HG03520 (cell line): Measurements from ENCODE around the gene SPTLC2.
A peak's percentile ranks its signal among the peaks of the same experiment; 100 is the strongest.
"Not testable (repeated sequence)": the region's sequence is repeated elsewhere in the genome, so short reads cannot be mapped to it uniquely, and the experiment has no call there.

Experiments used
- ATAC-seq: cut with Tn5 transposase; IDR thresholded peaks from one replicate; pipeline ENCODE4 v1.9.1; 2021; ENCODE audit warnings: mild to moderate bottlenecking, moderate library complexity; ENCODE audit not compliant: unreplicated experiment

Gene SPTLC2, protein sequence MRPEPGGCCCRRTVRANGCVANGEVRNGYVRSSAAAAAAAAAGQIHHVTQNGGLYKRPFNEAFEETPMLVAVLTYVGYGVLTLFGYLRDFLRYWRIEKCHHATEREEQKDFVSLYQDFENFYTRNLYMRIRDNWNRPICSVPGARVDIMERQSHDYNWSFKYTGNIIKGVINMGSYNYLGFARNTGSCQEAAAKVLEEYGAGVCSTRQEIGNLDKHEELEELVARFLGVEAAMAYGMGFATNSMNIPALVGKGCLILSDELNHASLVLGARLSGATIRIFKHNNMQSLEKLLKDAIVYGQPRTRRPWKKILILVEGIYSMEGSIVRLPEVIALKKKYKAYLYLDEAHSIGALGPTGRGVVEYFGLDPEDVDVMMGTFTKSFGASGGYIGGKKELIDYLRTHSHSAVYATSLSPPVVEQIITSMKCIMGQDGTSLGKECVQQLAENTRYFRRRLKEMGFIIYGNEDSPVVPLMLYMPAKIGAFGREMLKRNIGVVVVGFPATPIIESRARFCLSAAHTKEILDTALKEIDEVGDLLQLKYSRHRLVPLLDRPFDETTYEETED

GRCh38 chr14:77616454-77617229 is at the start of gene SPTLC2:
SPTLC2 (minus strand) TSS chr14:77616637; CDS start chr14:77616579, 58 bp downstream.
- peak; percentile 96 for ATAC-seq

GRCh38 chr14:77663293-77663692 is 46.9 kb upstream of the SPTLC2 start:
- no peak for ATAC-seq

- not testable (repeated sequence) for ATAC-seq
These were observed 45.1 kb upstream of the SPTLC2 start for GRCh38 chr14:77661562-77661961.

DNA sequence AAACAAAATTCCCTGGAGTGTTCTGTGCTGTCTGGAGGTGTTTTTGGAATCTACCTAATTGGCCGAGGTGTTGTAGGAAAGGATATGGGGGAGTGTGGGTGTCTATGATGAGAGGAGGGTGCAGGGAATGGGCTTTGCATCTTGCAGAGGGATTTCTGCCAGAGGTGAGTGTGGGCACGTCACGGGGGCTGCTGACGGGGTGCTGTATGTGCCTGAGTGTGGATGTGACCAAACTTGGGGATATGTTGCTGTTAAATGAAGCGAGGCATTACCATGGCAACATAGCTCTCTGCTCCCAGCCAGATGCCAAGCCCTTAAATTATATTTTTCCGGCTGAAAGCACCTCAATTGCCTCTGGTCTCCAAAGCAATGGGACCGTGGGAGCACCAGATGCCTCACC is 44.3 kb upstream of the SPTLC2 start:
- no peak for ATAC-seq

DNA sequence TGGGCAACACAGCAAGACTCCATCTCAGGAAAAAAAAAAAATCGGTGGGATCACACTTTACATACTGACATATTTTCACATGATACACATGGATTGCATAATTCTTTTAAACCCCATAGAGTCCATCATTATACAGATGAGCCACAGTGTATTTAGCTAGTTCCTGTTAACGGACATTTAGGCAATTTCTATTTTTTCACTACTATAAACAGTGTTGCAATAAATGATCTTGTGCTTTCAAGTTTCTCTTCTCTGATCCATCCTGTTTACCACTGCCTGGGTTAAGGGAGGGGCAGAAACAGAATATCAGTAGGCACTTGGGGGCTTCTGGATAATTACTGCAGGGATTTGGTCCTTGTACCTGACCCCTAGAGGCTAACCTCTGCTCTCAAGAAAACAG is 43.4 kb upstream of the SPTLC2 start:
- ATAC-seq: no peak

DNA sequence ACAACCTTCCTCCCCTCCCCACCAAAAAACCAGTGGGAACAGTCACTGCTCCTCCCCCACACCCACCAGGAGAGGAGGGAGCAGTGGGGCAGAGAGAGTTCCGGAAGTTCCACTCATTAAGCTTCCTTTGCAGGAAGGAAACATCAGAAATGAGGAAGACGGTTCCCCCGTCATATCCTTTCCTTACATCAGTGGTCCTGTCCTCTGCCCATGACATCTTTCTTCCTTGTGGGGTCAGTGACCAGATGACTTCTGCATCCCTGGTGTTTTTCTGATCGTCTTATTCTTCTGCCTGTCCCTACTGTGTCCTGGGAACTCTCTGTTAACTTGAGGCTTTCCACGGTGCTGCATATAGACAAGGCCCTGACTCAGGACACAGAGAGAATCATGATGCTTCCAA is 40.8 kb upstream of the SPTLC2 start:
- no peak for ATAC-seq

DNA sequence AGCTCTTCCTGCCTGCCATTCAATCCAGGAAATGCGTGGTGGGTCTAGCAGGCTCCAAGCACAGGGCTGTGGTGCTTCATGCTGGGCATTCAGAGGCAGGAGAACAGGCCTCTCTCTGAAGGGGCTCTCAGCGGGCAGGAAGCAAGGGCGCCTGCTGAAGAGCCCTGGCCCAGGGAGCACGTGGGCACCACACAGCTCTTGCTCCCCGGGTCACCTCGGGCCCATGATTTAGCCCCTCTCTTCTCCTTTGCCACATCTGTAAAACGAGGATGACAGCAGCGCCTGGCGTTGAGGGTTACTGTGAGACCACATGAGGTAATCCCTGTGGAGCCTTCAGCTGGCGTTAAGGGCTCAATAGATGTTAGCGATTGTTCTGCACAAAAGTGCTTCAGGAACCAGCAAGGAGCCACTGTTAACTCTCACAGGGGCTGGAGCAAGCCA is 37.6 kb upstream of the SPTLC2 start:
- no peak for ATAC-seq

GRCh38 chr14:77649326-77649725 is 32.9 kb upstream of the SPTLC2 start:
- ATAC-seq: no peak

DNA sequence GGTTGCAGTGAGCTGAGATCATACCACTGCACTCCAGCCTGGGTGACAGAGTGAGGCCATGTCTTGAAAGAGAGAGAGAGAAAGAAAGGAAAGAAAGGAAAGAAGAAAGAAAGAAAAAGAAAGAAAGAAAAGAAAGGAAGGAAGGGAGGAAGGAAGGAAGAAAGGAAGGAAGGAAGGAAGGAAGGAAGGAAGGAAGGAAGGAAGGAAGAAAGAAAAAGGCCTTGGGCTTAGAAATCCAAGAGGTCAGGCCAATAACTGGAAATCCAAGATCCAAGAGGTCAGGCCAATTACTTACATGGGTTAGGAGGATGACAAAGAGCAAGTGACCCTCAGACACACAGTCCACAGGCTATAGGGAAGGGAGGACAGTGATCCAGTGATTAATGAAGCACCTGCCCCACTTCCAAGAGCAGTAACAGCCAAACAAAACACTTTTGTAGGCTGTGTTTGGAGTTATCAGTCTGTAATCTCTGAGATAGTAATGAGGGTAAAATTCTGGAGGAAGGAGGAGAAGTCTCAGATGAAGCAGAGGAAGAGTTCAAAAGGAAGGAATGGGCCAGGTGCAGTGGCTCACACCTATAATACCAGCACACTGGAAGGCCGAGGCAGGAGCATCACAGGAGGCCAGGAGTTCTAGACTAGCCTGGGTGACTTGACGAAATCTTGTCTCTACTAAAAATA is 32.2 kb upstream of the SPTLC2 start:
- ATAC-seq: no peak

DNA sequence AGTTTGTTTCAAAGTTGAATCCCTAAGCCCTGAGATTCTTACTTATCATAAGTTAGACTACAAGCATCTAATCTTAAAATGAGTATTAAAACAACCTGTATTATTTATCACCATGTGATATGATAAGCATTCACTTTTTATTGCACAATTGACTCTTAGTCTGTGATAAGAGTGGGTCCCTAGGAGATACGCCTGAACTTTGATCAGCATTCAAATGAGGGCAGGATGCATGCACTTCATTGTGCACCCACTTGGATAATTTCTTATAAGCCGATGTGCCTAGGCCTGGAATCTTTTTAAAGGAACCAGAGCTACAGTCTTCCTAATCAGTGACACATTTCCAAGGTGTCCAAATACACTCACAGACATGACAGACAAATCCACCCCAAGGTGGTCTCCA is 31.4 kb upstream of the SPTLC2 start:
- ATAC-seq: no peak

GRCh38 chr14:77646907-77647306 is 30.5 kb upstream of the SPTLC2 start:
- no peak for ATAC-seq

DNA sequence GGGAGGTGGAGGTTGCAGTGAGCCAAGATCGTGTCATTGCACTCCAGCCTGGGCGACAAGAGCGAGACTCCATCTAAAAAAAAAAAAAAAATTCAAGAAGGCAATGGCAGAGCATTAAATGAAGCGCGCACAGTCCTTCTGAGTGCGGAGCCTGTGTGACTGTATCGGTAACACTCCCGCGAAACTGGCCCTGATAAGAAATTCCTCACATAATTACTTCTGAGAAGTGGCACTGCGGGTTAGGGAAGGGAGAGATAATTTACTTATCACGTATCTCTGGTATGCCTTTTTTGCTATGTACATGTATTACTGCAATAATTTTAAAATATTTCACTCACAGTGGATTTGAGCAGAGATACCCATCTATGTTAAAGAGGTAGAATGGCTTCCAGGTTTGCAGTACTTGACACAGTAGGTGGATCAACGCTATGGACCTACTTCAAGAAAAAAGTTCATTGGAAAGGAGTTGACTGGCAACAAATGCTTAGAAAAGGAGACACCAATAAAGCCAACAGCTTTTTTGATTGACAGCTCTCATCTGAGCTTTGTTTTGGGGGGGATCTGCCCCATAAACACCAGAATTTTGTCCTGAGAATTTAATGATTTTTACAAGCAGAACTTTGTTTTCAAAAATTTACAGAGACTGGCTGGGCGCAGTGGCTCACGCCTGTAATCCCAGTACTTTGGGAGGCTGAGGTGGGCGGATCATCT is 29.2 kb upstream of the SPTLC2 start:
- ATAC-seq: no peak

DNA sequence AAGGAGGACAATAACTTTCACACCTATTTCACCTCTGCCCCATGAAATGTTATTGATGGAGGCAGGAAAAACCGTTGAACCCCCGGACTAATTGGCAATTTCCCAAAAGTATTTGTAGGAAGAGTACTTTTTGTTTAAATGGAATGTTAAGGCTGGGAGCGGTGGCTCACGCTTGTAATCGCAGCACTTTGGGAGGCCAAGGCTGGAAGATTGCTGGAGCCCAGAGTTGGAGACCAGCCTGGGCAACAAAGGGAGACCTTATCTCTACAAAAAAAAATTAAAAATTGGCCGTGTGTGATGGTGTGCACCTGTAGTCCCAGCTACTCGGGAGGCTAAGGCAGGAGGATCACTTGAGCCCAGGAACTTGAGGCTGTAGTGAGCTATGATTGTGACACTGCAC is 26.0 kb upstream of the SPTLC2 start:
- no peak for ATAC-seq

DNA sequence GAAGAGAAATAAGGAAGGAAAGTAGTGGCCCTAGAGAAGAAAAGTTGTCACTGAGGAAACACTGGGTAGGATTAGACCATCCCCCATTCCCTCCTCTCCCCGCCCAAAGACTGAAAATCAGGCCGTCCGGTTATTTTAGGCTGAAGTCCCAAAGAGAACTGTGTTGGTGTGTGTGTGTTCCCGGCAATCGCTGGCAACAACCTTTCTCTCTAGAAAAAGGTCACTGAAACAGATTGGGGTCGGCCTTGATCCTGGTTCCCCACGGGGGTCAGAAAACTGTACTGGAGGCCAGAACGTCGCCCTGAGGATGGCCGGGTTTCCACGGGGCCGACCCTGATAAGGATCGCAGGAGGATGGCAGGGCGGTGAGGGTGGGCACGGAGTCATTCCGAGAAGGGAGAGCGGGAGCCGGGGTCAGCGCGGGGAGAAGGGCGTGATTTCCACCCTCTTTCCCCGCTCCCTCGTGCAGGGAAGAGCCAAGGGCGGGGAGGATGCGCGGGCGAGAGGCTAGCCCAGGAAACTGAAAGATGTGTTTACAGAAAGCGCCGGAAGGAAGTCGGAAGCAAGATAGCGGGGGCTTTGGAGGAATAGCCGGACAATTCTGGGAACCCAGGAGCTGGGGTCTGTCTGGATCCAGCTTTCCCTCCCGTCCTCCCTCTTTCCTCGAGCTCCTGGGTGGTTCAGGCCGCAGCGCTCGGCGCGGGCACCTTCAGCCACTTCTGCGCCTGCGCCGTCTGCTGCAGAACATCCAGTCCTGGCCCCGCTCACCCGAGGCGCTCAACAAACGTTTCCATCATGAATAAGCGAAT is 25.3 kb upstream of the SPTLC2 start:
- ATAC-seq: no peak

GRCh38 chr14:77640756-77641533 is 24.5 kb upstream of the SPTLC2 start:
- no peak for ATAC-seq

GRCh38 chr14:77638771-77639171 is 22.3 kb upstream of the SPTLC2 start:
- ATAC-seq: no peak

DNA sequence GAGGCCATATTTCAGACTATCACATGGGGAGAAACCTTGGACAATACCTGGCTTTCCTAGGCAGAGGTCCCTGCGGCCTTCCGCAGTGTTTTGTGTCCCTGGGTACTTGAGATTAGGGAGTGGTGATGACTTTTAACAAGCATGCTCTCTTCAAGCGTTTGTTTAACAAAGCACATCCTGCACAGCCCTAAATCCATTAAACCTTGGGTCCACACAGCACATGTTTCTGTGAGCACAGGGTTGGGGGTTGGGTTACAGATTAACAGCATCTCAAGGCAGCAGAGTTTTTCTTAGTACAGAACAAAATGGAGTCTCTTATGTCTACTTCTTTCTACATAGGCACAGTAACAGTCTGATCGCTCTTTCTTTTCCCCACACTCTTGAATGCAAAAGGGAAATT is 19.4 kb upstream of the SPTLC2 start:
- ATAC-seq: not testable (repeated sequence)

DNA sequence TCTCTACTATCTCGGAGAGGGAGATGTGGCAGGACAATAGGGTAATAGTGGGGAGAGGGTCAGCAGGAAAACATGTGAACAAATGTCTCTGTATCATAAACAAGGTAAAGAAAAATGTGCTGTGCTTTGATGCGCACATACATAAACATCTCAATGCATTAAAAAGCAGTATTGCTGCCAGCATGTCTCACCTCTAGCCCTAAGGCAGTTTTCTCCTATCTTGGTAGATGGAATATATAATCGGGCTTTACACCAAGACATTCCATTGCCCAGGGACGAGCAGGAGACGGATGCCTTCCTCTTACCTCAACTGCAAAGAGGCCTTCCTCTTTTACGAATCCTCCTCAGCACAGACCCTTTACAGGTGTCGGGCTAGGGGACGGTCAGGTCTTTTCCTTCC is 19.0 kb upstream of the SPTLC2 start:
- not testable (repeated sequence) for ATAC-seq

DNA sequence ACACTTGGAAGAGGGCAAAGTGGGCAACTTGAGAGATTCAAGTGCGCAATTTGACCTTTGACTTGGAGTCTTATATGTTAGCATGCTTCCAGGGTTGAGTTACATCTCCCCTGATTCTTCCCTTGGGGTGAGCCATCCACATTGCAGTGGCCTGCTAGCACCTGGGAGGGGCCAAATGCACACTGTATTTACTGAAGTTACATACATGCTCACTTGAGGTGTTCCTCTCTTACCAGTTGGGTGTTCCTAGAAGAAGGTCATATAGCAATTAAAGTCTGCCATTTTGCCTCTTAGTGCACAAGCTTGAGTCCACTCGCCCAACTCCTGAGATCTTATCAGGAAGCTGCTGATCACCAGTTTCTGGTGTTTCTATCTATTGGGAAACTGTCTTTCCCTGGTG is 13.7 kb upstream of the SPTLC2 start:
- no peak for ATAC-seq
